ENCODE results near the gene WDR18. TPM values are rescaled to one million over a fixed set of nuclear protein-coding genes. Genes with fewer than 3 reads are reported as not detected.

The WDR18 gene
- total and polyA plus RNA-seq, 2 of the 8 experiments (the other 6 are each of a cell fraction or from before 2014, with no cell fraction given): 87.7 to 177 TPM

DNA sequence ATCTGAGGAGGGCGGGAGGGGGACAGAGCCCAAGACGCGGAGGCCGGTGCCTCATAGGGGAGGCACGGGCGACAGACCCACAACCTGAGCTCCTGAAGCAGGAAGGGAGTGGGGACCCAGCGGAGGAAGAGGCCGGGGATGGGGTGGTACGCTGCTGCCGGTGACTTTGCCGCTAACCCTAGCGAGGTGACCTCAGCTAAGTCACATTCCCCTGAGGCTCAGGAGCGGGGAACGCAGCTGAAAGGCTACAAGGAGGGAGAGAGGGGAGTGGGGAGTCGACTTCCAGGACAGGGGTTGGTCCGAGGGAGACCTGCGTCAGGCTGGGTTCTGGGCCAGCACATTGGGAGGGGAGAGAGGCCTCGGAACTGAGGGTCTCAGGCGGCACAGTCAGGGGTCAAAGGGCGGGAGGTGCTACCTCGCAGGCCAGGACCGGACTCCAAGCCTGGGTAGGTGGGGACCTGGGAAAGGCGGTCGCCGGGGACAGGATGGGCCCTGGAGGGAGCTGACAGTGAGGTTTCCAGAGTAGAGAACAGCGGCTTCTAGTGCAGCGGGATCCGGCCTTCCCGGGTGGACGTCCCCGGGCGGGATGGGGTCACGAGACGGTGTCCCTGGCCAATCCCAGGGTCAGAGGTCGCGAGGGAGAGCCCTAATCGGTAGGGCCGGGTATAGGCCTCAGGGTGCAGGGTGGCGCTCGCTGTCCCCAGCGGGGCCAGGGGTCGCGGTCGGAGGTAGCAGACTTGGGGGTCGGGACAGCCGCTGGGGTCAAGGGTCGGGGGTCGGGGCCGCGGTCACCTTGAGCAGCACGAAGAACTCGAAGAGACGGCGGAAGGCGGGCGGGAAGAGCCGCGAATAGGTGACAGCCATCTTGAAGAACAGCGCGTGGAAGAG, 36.1 kb downstream of the WDR18 start (continued):
- TF ChIP-seq, protein P1, sequence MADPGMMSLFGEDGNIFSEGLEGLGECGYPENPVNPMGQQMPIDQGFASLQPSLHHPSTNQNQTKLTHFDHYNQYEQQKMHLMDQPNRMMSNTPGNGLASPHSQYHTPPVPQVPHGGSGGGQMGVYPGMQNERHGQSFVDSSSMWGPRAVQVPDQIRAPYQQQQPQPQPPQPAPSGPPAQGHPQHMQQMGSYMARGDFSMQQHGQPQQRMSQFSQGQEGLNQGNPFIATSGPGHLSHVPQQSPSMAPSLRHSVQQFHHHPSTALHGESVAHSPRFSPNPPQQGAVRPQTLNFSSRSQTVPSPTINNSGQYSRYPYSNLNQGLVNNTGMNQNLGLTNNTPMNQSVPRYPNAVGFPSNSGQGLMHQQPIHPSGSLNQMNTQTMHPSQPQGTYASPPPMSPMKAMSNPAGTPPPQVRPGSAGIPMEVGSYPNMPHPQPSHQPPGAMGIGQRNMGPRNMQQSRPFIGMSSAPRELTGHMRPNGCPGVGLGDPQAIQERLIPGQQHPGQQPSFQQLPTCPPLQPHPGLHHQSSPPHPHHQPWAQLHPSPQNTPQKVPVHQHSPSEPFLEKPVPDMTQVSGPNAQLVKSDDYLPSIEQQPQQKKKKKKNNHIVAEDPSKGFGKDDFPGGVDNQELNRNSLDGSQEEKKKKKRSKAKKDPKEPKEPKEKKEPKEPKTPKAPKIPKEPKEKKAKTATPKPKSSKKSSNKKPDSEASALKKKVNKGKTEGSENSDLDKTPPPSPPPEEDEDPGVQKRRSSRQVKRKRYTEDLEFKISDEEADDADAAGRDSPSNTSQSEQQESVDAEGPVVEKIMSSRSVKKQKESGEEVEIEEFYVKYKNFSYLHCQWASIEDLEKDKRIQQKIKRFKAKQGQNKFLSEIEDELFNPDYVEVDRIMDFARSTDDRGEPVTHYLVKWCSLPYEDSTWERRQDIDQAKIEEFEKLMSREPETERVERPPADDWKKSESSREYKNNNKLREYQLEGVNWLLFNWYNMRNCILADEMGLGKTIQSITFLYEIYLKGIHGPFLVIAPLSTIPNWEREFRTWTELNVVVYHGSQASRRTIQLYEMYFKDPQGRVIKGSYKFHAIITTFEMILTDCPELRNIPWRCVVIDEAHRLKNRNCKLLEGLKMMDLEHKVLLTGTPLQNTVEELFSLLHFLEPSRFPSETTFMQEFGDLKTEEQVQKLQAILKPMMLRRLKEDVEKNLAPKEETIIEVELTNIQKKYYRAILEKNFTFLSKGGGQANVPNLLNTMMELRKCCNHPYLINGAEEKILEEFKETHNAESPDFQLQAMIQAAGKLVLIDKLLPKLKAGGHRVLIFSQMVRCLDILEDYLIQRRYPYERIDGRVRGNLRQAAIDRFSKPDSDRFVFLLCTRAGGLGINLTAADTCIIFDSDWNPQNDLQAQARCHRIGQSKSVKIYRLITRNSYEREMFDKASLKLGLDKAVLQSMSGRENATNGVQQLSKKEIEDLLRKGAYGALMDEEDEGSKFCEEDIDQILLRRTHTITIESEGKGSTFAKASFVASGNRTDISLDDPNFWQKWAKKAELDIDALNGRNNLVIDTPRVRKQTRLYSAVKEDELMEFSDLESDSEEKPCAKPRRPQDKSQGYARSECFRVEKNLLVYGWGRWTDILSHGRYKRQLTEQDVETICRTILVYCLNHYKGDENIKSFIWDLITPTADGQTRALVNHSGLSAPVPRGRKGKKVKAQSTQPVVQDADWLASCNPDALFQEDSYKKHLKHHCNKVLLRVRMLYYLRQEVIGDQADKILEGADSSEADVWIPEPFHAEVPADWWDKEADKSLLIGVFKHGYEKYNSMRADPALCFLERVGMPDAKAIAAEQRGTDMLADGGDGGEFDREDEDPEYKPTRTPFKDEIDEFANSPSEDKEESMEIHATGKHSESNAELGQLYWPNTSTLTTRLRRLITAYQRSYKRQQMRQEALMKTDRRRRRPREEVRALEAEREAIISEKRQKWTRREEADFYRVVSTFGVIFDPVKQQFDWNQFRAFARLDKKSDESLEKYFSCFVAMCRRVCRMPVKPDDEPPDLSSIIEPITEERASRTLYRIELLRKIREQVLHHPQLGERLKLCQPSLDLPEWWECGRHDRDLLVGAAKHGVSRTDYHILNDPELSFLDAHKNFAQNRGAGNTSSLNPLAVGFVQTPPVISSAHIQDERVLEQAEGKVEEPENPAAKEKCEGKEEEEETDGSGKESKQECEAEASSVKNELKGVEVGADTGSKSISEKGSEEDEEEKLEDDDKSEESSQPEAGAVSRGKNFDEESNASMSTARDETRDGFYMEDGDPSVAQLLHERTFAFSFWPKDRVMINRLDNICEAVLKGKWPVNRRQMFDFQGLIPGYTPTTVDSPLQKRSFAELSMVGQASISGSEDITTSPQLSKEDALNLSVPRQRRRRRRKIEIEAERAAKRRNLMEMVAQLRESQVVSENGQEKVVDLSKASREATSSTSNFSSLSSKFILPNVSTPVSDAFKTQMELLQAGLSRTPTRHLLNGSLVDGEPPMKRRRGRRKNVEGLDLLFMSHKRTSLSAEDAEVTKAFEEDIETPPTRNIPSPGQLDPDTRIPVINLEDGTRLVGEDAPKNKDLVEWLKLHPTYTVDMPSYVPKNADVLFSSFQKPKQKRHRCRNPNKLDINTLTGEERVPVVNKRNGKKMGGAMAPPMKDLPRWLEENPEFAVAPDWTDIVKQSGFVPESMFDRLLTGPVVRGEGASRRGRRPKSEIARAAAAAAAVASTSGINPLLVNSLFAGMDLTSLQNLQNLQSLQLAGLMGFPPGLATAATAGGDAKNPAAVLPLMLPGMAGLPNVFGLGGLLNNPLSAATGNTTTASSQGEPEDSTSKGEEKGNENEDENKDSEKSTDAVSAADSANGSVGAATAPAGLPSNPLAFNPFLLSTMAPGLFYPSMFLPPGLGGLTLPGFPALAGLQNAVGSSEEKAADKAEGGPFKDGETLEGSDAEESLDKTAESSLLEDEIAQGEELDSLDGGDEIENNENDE (IDR thresholded peaks at IDR 0.05; ENCODE audit: insufficient replicate concordance, low read length): no peak
- TF ChIP-seq HDAC2 (IDR thresholded peaks at IDR 0.05; ENCODE audit: borderline replicate concordance in 1 of 2, low read depth in 2 of 2, low read length in 2 of 2): no peak
- no peak for TF ChIP-seq CHD1 (IDR thresholded peaks at IDR 0.05; ENCODE audit: low read depth, low read length)
- no peak for TF ChIP-seq CHD2 (IDR thresholded peaks at IDR 0.05; ENCODE audit: low read length)
- no peak for TF ChIP-seq ASH2L (IDR thresholded peaks at IDR 0.05; ENCODE audit: low read length)
- no peak for TF ChIP-seq YY1 (IDR thresholded peaks at IDR 0.05; ENCODE audit: low read depth, low read length)
- no peak for TF ChIP-seq POU5F1 (IDR thresholded peaks at IDR 0.05; ENCODE audit: low read depth, low read length)
- TF ChIP-seq BACH1 (IDR thresholded peaks at IDR 0.05; ENCODE audit: low read length): no peak
- TF ChIP-seq TEAD4 (IDR thresholded peaks at IDR 0.05; ENCODE audit: low read depth, low read length): no peak
- no peak for TF ChIP-seq FOSL1 (IDR thresholded peaks at IDR 0.05; ENCODE audit: insufficient read depth, low read depth, low read length)

All from H1 (cell line).